Esophagus muscularis mucosa (tissue), 4 donors: ENCODE measurements around the gene OSBPL7.

Experiments
- CTCF ChIP-seq, 3 experiments: fragments of 200-600 bp in 2 of 3; fragments of 450-650 bp in 1 of 3; sonication (generic) in 2 of 3; IDR thresholded peaks; one replicate each; pipeline ENCODE4 v1.5.1; 2017 to 2019; ENCODE audit warnings: antibody characterized with exemption in 3 of 3, mild to moderate bottlenecking in 2 of 3, moderate library complexity in 1 of 3
- EP300 ChIP-seq: sonication (generic); formaldehyde crosslinking; IDR thresholded peaks from one replicate; pipeline ENCODE4 v1.6.1; 2017; ENCODE audit warnings: antibody characterized with exemption
- POLR2A ChIP-seq: fragments of 450-650 bp; IDR thresholded peaks from one replicate; pipeline ENCODE4 v1.6.1; 2017; ENCODE audit warnings: antibody characterized with exemption, moderate library complexity, mild to moderate bottlenecking, low read depth
- POLR2AphosphoS5 ChIP-seq, 2 donors: sonication (generic); formaldehyde crosslinking; IDR thresholded peaks; one replicate each; pipeline ENCODE4 v1.6.1; 2017; ENCODE audit warnings: antibody characterized with exemption in 2 of 2

GRCh38 chr17:47871048-47871447 lies 49.5 kb upstream of the OSBPL7 start:
- TF ChIP-seq CTCF (IDR thresholded peaks at IDR 0.05) (no peak), POLR2A (no peak), EP300 (no peak), POLR2AphosphoS5 (IDR thresholded peaks at IDR 0.05) (no peak)
